Adrenal gland (tissue), 12 donors: ENCODE results near the gene TAGLN3. TPM values are rescaled to one million over a fixed set of nuclear protein-coding genes. Genes with fewer than 3 reads are reported as not detected.

ENCODE experiments used
- DNase-seq, 7 donors: peaks; one replicate each; pipeline ENCODE4 v3.0.0-alpha.2; 2019 to 2020
- H3K27ac ChIP-seq, 5 donors: fragments of 200-600 bp; sonication (generic) in 4 of 5; 1 replicate in 3 of 5; 2 replicates in 2 of 5; pipeline versions ENCODE4 v1.5.1 to v1.8.0; 2016 to 2020; ENCODE audit warnings: mild to moderate bottlenecking in 1 of 5
- H3K27me3 ChIP-seq: fragments of 200-600 bp; 2 replicates; pipeline ENCODE4 v1.8.0; 2021
- H3K36me3 ChIP-seq, 2 donors: fragments of 200-600 bp; replicated peaks in 1 of 2; 1 replicate in 1 of 2; 2 replicates in 1 of 2; pipeline versions ENCODE4 v1.5.1 to v1.8.0; 2018 to 2022
- H3K4me1 ChIP-seq, 2 donors: fragments of 200-600 bp; replicated peaks in 1 of 2; 1 replicate in 1 of 2; 2 replicates in 1 of 2; pipeline versions ENCODE4 v1.5.1 to v1.8.0; 2018 to 2021
- H3K4me3 ChIP-seq, 4 donors: fragments of 200-600 bp; sonication (generic) in 3 of 4; one replicate each; pipeline ENCODE4 v1.5.1; 2016 to 2018
- H3K9me3 ChIP-seq, 3 donors: fragments of 200-600 bp; sonication (generic) in 1 of 3; replicated peaks in 1 of 3; 1 replicate in 2 of 3; 2 replicates in 1 of 3; pipeline versions ENCODE4 v1.5.1 to v1.8.0; 2016 to 2021
- CTCF ChIP-seq, 6 experiments: fragments of 450-650 bp in 4 of 6; fragments of 200-600 bp in 2 of 6; sonication (generic) in 1 of 6; IDR thresholded peaks; 1 replicate in 5 of 6; 2 replicates in 1 of 6; pipeline versions ENCODE4 v1.5.1 to v1.8.0; 2016 to 2021; ENCODE audit warnings: antibody characterized with exemption in 6 of 6, mild to moderate bottlenecking in 2 of 6, moderate library complexity in 1 of 6
- POLR2A ChIP-seq, 2 donors: fragments of 450-650 bp; IDR thresholded peaks; one replicate each; pipeline ENCODE4 v1.6.1; 2017; ENCODE audit warnings: antibody characterized with exemption in 2 of 2, mild to moderate bottlenecking in 2 of 2, moderate library complexity in 1 of 2
- WGBS, 4 donors: extraction: QIAGEN DNeasy Blood & Tissue Kit in 2 of 4; methylation state at CpG; one replicate each; pipeline versions ENCODE4 v1.1.5 to v1.1.7; 2013 to 2017; 5-methylcytosine and 5-hydroxymethylcytosine counted together
- intact Hi-C, 2 donors: fragments of 100-400 bp; cut with DNase I; formaldehyde crosslinking; loops; one replicate each; pipeline versions ENCODE4 v1.14.1 to v1.15.0; 2022 to 2023
- polyA plus RNA-seq, 3 donors: library from polyadenylated mRNA; stranded (reverse); fragments of 200-250 nt in 2 of 3; fragments of 350-450 nt in 1 of 3; fragmentation: Illumina TruSeq in 1 of 3; extraction: RNeasy Lipid Tissue Mini Kit (QIAGEN cat#74804) in 1 of 3; gene quantifications; one replicate each; pipeline ENCODE4 v1.2.3, GENCODE V29; 2013 to 2014
- total RNA-seq, 9 donors: library from RNA; depleted of rRNA in 4 of 9; stranded (reverse); fragments of >200 nt in 4 of 9; fragments of 120-200 nt in 1 of 9; fragmentation: NEBNext Ultra II Directional in 1 of 9; extraction: Animal tissue kit (Norgen Biotek cat#: 25700) in 1 of 9; gene quantifications; one replicate each; pipeline versions ENCODE4 v1.1.0 to v1.2.4, GENCODE V29; 2013 to 2023
- donor health status: healthy with polysubstance abuse.
- donor health status: Bipolar disorder and iron deficiency.
- donor health status: DM: yes; HTN: yes; CAD: no.
- donor health status: DM: no; HTN: no; CAD: no.
- donor health status: DM: no; HTN: no; CAD: no.
- donor health status: DM: yes; HTN: yes; CAD: no.

Gene TAGLN3
- total and polyA plus RNA-seq, 12 donors: 0.55 to 52.1 (median 12.8) TPM; not detected in 3

GRCh38 chr3:112061152-112061551, 62.4 kb downstream of the TAGLN3 start:
- 52 to 59% (median 55%) methylated on average over 3 of the region's 3 CpGs for WGBS, 4 donors
- Histone ChIP-seq H3K4me3 (no peak overlapping the region), H3K4me1 (no peaks in the 10 kb centered on the region), H3K9me3 (no peaks in the 10 kb centered on the region), H3K27ac (no peak overlapping the region), H3K36me3 (no peaks in the 10 kb centered on the region), H3K27me3 (peaks cover 3% of the 10 kb centered on the region)
- intact Hi-C loops: no loop called here
- DNase-seq: no peak
- TF ChIP-seq POLR2A (IDR thresholded peaks at IDR 0.05) (no peak), CTCF (IDR thresholded peaks at IDR 0.05) (no peak)

Other genes starting within 250 kb of the TAGLN3 start
- 10 to 100 TPM in 8 of 9 donors, 1 to 10 TPM in 1; 7.4 to 26.1 (median 14.2) TPM for gene PHLDB2, start 139.7 kb upstream of the TAGLN3 start, total RNA-seq
- 10 to 100 TPM in 2 of 3 donors, 1 to 10 TPM in 1; 6.2 to 39.6 (median 12.9) TPM for gene PHLDB2, start 139.7 kb upstream of the TAGLN3 start, polyA plus RNA-seq
- gene ABHD10, start 19.9 kb upstream of the TAGLN3 start, total RNA-seq: 10 to 100 TPM; 27.6 to 81.8 (median 49.6) TPM
- gene ABHD10, start 19.9 kb upstream of the TAGLN3 start, polyA plus RNA-seq: 10 to 100 TPM; 28.6 to 47.7 (median 30.3) TPM
- not detected for gene TMPRSS7, start 35.8 kb downstream of the TAGLN3 start, total RNA-seq
- gene TMPRSS7, start 35.8 kb downstream of the TAGLN3 start, polyA plus RNA-seq: not detected
- gene C3orf52, start 87.5 kb downstream of the TAGLN3 start, total RNA-seq: 1 to 10 TPM in 7 of 9 donors, under 1 TPM in 2; 0.06 to 9.0 (median 2.6) TPM
- 1 to 10 TPM; 1.1 to 2.2 (median 2.2) TPM for gene C3orf52, start 87.5 kb downstream of the TAGLN3 start, polyA plus RNA-seq
- gene GCSAM, start 134.3 kb downstream of the TAGLN3 start, total RNA-seq: 1 to 10 TPM in 1 of 9 donors, under 1 TPM in 4, not detected in 4; 0.17 to 1.8 (median 0.26) TPM
- under 1 TPM in 2 of 3 donors, not detected in 1; 0.07 to 0.26 TPM for gene GCSAM, start 134.3 kb downstream of the TAGLN3 start, polyA plus RNA-seq